Vagina (tissue), 2 donors: ENCODE data around the gene SLC25A21.

Source experiments
- POLR2A ChIP-seq, 2 donors: fragments of 450-650 bp; IDR thresholded peaks; one replicate each; pipeline ENCODE4 v1.6.1; 2017; ENCODE audit warnings: antibody characterized with exemption in 2 of 2, mild to moderate bottlenecking in 2 of 2, moderate library complexity in 2 of 2
- TF ChIP-seq, protein P1 (sequence below), 3 experiments: fragments of 450-650 bp in 2 of 3; fragments of 200-600 bp in 1 of 3; sonication (generic) in 1 of 3; IDR thresholded peaks; one replicate each; pipeline ENCODE4 v1.5.1; 2017 to 2019; ENCODE audit warnings: antibody characterized with exemption in 3 of 3, mild to moderate bottlenecking in 2 of 3, moderate library complexity in 2 of 3

DNA sequence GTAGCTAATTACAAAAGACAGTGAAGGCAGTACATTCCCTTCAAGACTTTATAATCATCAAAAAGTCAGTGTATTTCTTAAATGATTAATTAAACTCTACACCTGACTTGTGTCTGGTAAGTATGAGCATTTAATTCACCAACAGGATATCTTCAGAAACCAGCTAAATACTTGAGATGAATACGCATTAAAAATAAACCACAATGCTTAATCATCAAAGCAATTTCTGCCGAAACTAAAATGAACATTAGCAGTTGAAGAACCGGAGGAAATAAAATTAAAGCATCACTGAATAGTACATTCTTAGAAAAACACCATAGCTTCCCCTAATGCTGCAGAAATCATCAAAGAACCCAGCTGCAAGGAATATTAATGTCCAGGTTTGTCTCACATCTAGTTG is 32.7 kb downstream of the SLC25A21 start:
- TF ChIP-seq POLR2A (IDR thresholded peaks at IDR 0.05), result no peak
- TF ChIP-seq, protein P1, sequence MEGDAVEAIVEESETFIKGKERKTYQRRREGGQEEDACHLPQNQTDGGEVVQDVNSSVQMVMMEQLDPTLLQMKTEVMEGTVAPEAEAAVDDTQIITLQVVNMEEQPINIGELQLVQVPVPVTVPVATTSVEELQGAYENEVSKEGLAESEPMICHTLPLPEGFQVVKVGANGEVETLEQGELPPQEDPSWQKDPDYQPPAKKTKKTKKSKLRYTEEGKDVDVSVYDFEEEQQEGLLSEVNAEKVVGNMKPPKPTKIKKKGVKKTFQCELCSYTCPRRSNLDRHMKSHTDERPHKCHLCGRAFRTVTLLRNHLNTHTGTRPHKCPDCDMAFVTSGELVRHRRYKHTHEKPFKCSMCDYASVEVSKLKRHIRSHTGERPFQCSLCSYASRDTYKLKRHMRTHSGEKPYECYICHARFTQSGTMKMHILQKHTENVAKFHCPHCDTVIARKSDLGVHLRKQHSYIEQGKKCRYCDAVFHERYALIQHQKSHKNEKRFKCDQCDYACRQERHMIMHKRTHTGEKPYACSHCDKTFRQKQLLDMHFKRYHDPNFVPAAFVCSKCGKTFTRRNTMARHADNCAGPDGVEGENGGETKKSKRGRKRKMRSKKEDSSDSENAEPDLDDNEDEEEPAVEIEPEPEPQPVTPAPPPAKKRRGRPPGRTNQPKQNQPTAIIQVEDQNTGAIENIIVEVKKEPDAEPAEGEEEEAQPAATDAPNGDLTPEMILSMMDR (IDR thresholded peaks at IDR 0.05), result no peak
